NCI-H524 treated with DMSO at 0.1 percent for 48 hours (cell line): ENCODE results near the gene TMEM223.
"Not testable (repeated sequence)": the region's sequence is repeated elsewhere in the genome, so short reads cannot be mapped to it uniquely, and the experiment has no call there.

ENCODE experiments used
- DNase-seq: peaks from one replicate; lab custom pipeline; 2025; lab: John Stamatoyannopoulos, UW

TMEM223 gene

DNA sequence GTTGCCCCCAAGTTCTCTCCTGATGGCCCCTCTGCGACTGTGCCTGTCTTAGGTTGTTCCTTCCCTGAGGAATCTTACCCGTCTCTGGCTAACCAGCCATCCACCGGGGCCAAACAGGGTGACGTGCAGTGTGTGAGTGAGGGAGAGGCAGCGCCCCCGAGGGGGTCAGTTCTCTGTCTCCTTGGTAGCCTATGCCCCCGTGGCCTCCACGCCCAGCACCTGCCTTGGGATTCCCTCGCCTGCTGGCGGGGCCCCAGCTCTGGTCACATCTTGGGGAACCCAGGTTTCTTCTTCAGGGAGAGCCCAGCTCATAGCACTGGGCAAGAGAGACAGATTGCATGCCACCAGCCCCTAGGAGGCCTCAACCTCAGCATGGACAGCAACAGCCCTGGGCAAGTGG, 7.7 kb upstream of the TMEM223 start:
- no peak for DNase-seq

DNA sequence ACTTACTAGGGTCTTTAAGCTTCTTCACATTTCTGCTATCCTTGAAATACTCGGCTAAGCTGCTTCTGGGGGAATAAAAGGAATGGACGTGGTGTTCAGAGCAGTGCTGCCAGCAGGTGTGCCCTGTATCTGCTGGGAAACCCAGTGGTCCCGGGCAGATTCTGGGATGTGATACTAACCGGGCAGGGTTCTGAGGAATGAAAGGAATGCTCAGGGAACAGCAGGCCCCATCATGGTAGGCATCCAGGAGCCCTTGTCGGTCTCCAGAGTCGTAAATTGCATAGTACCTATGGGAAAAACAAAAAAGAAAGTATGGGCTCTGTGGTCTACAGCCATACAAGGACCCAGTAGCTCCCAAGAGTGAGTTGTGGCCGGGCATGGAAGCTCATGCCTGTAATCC, 4.5 kb upstream of the TMEM223 start:
- no peak for DNase-seq

DNA sequence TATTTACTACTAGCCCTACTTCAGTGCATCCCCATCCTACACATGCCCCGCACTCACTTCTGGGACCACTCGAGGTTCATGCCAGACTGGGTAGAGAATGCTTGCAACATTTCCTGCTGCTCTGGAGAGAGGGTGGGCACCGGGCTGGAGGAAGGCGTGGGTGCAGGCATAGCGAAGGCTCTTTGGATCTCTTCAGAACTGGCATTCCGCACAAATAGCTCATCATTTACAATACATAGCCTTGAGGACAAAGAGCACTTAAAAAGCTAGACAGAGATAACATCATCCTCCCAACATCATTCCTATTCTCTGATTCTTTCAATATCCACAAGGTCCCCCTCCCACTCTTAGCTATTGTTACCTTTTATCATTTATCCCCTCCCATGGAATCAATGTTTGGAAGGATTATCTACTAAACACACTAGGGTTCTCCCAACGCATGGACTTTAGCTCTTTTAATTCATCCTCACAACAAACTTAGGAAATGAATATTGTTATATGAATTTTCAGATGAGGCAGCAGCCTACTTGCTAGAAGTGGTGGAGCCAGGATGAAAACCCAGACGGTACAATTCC, 2.5 kb upstream of the TMEM223 start:
- no peak for DNase-seq

DNA sequence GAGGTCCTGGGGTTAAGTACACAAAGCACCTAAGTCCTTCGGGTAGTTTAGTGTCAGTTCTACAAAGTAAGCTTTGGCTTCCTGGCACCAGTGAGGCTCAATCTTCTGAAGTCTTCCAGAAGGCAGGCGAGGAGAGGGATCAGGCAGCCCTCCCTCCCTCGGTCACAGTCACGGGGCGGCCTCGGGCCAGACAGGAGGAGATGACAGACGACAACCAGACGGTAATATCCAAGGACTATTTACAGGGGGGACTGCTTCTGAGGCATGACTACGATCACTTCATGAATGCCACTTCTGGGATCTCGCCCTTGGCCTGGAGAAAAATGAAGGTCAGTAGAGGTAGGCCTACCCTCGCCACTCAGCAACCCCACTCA, 383 bp upstream of the TMEM223 start:
- no peak for DNase-seq

DNA sequence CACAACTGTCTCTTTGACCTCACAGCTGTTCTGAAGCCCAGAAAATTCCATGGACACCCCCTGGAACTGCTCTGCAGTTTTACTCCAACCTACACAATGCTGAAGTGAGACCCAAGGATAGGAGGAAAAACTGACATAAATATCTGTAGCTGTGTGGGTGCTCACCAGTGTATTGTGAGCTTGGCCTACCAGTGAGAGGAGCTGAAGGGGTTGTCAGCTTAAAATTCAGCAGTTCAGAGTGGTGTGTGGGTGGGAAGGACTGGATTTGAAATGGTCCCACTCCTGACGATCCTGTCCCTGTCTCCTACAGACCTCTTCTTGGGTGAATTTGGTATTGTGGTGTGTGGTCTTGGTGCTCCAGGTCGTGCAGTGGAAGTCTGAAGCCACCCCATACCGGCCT, 2.2 kb downstream of the TMEM223 start:
- DNase-seq, result no peak

DNA sequence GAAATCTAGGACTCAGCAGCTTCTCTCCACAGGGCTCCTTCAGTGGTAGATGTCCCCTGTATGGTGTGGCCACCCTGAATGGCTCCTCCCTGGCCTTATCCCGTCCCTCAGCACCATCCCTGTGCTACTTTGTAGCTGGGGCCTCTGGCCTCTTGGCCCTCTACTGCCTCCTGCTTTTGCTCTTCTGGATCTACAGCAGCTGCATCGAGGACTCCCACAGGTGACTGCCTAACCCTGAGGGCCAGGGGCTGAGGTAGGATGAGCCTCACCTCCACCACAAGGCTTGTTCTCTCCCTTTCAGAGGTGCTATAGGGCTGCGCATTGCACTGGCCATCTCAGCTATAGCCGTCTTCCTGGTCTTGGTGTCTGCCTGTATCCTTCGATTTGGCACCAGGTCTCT, 2.8 kb downstream of the TMEM223 start:
- no peak for DNase-seq

DNA sequence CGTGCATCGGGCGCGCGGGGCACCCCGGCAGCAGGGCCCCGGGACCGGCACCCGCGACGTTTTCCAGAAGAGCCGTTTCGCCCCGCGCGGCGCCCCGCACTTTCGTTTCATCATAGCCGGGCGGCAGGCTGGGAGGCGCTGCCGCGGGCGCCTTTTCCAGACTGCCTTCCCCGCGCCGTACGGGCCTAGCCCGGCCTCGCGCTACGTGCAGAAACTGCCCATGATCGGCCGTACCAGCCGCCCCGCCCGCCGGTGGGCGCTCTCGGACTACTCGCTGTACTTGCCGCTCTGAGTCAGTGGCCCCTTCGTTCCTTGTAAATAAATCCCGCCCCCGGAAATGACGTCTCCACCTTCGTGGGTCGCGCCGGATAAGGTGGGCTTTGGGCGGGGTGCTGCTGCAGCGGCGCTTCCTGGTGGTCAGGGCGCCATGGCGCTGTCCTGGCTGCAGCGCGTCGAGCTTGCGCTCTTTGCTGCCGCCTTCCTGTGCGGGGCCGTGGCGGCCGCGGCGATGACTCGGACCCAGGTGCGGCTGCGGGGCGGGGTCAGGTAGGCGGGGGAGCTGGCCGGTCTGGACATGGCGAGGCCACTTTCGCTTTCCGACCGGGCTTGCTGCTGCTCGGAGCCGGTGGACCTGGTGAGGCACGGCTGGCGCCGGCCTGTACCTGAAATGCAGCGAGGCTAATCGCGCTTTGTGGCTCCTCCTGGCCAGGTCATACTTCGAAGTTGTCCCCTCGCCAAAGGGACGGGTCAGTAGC, 4.6 kb downstream of the TMEM223 start, which contains the start of gene TMEM179B:
Gene TMEM179B (plus strand): TSS at position 398 of the 755 bp plus-strand sequence. CDS start 30 bp downstream, at position 428.
- peak; percentile 68 for DNase-seq

DNA sequence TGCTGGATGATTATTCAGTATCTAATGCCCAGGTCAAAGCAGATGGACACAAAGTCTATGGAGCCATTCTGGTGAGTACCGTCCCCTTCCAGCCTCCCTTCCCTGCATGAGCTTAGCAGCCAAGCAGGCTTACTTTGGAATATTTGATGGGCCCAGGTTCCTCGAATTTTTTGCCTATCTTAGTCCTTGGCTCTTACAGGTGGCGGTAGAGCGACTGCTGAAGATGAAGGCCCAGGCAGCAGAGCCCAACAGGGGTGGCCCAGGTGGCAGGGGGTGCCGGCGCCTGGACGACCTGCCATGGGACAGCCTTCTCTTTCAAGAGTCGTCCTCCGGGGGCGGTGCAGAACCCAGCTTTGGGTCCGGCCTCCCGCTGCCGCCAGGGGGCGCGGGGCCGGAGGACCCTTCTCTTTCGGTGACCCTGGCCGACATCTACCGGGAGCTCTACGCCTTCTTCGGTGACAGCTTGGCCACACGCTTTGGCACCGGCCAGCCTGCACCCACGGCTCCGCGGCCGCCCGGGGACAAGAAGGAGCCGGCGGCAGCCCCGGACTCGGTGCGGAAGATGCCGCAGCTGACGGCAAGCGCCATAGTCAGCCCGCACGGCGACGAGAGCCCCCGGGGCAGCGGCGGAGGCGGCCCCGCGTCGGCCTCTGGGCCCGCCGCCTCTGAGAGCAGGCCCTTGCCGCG, 5.3 kb downstream of the TMEM223 start:
- peak; percentile 34 for DNase-seq

DNA sequence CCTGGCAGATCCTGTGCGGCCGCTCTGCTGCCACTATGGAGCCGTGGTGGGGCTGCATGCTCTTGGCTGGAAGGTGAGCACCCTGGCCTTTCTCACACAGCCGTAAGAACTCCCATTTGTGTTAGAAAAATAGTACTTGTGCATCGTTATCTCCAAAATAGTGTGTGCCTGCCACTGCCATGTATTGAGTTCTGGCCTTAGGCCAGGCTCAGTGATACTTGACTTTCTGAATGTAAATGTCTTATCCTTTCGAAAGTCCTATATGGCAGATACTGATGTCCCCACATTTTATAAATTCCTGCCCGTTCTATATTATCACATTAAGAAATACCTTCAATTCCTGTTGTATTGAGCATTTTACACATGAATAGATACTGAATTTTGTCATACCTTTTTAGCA, 9.1 kb downstream of the TMEM223 start:
- DNase-seq, result no peak

DNA sequence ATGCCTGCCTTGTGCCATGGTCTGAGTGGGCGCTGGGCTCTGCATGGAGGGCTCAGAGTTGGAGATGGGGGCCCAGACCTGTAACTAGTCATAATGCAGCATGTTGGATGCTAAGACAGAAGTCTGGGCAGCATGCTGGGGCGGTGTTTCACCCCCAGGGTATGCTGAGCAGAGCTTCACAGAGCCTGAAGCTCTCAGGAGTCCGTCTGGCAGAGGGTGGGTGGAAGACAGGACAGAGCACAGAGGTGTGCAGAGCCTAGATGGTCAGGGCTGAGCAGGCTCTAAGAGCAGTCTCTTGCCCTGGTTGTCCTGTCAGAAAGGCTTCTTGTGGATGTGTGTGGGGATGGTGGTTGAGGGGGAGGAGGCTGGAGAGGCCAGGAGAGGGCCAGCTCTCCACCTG, 13.4 kb downstream of the TMEM223 start:
- DNase-seq, result no peak

DNA sequence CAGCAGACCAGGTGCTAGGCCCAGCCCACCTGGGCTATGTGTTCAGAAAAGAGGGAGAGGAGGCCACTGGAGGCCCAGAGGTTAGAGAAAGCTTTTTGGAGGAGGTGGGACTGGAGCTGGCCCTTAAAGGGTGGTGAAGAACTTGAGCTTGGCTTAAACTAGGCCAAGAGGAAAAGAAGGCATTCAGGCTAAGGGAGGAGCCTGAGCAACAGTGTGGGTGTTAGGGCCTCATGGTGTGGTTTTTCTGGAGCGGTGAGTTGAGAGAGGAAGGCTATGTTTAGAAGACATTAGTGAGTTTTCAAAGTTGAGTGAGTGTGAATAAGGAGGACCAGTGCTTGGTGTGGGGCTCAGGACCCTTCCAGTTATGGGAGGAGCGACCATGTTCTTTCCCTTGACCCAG, 14.4 kb downstream of the TMEM223 start:
- no peak for DNase-seq

DNA sequence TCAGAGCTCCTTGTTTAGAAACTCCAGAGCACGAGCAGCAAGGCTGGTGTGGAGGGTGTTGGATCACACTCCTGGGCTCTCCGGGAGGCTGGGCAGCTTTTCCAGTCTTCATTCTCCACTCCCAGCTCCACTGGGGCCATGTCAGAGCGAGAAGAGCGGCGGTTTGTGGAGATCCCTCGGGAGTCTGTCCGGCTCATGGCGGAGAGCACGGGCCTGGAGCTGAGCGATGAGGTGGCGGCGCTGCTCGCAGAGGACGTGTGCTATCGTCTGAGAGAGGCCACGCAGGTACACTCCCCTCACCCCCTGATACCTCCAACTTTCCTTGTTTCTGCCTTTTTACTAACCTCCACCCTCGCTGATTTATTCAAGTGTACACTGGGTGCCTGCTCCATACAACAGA, 16.2 kb downstream of the TMEM223 start:
- DNase-seq, result no peak

DNA sequence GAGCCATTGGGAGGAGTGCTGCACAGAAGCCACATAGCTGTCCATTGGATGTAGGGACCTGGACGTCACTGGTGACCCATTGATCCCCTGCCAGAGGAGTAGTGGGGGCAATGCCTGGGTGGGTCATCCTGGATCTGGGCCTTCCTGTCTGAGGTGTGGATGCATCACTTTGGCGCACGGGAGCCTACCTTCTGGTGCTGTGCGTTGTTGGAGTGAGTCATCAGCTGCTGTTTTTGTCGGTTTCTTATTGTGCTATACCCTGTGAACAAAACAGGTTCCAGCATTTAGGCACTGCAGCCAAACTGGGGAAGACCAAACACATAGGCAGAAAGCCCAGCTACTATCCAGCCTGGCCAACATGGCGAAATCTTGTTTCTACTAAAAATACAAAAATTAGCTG, 17.4 kb downstream of the TMEM223 start:
- no peak for DNase-seq

DNA sequence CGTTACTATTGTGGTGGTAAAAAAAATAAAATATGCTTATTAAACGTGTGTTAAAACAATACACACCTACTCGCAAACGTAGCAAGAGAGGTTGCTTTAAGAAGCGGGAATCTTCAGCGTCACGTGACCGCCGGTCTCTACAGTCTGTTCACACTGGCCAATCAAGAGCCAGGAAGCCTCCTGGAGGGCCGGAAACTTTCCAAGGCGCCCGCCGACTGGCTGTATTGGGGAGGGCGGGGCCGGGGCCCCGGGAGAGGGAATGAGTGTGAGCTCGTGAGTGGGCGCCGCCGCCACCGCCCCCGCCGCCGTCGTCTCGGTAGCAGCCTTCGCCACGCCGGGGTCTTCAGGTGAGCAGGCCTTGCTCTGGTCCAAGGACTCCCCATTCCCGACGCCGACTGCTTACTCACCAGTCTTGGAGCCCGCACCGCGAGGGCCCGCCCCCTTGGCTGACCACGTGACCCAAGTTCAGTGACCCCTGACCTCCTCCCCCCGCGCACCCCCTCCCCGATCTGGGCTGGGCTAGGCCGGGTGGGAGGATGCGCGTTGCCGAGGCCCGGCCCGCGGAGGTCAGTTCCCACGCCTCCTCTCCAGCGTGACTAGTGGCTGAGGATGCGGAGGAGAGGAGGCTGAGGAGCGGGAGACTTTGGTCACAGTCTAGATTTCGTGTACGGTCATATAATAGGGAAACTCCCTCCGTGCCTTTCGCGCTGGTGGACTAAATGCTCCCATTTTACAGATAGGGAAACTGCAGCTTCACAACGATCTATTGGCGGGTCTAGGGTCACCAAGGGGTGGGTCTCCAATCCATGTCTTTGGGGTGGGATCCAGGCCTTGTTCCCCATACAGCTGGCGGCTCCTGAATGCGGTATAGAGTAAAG, 20.4 kb downstream of the TMEM223 start, which contains the start of gene TAF6L:
Gene TAF6L (plus strand): TSS at position 253 of the 878 bp plus-strand sequence. CDS start 4,388 bp downstream, outside the sequence.
- DNase-seq, result peak; percentile 81

DNA sequence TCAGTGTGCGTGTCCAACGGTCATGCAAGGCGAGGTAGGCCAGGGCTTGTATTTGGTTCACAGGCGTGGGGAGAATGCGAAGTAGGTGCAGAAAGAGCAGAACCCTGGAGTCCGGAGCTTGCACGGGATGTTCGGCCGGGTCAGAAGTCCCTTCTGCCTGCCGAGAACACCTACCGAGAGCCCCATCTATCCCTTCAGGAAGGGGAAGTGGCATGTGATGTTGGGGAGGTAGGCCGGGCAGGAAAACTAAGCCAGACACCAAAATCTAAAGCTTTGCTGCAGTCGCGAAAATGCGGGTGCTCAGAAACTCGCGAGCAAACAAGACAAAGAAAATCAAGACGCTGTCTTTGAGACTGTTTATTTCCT, 21.0 kb downstream of the TMEM223 start:
- DNase-seq, result no peak

DNA sequence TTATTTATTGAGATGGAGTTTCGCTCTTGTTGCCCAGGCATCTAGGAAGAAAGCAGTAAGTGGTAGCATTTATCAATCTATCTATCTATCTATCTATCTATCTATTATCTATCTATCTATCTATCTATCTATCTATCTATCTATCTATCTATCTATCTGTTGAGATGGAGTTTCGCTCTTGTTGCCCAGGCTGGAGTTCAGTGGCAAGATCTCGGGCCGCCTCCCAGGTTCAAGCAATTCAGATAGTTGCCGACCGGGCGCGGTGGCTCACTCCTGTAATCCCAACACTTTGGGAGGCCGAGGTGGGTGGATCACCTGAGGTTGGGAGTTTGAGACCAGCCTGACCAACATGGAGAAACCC, 31.0 kb downstream of the TMEM223 start:
- DNase-seq, result not testable (repeated sequence)

DNA sequence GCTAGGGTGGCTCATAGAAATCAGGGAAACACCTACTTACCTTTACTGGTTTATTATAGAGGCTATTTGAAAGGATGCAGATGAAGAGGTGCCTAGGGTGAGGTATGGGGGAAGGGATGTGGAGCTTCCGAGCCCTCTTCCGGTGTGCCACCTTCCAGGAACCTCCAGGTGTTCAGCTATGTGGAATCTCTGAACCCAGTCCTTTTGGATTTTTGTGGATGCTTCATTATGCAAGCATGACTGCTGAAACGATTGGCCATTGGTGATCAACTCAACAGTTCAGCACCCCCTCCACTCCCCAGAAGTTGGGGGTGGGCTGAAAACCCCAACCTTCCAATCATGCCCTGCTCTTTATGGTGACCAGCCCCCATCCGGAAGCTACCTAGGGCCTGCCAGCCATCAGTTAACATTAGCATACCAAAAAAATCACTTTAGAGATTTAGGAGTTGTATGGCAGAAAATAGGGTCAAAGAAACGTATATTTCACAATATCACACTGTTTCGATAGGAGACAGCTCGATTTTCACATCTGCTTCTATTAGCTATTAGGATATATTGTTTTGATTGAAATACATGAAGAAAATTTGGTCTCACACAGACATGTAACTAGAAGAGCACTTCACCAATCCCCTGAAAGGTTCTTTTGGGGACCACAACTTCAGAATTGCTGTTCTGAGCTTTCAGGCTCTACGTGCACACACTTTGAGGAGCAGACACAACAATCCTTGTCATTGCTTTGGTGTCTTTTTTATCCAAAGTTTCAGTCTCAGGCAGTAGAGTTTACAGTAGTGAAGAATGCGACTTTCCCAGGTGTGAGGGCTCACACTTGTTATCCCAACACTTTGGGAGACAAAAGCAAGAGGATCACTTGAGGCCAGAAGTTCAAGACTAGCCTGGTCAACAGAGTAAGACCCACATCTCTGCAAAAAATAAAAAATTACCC, 33.7 kb downstream of the TMEM223 start:
- no peak for DNase-seq

DNA sequence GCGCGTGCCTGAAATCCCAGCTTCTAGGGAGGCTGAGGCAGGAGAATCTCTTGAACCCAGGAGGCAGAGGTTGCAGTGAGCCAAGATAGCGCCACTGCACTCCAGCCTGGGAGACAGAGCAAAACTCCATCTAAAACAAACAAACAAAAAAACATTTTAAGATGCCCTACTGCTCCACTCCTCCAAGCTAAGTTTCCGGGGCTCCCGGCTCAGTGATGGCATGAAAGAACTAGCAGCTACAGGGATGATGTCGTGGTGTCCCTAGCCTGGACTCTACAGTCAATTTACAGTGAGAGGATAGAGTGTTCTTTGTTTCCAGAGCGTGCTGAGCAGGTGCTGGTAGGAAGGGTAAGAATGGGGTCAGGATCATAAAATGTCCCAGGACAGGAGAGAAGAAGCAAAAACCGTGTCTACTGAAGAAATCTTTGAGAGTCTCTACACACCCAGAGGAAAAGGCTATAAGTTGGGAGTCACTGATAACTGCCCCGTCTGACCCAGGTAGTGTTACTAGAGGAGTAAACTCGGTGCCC, 36.7 kb downstream of the TMEM223 start:
- no peak for DNase-seq

DNA sequence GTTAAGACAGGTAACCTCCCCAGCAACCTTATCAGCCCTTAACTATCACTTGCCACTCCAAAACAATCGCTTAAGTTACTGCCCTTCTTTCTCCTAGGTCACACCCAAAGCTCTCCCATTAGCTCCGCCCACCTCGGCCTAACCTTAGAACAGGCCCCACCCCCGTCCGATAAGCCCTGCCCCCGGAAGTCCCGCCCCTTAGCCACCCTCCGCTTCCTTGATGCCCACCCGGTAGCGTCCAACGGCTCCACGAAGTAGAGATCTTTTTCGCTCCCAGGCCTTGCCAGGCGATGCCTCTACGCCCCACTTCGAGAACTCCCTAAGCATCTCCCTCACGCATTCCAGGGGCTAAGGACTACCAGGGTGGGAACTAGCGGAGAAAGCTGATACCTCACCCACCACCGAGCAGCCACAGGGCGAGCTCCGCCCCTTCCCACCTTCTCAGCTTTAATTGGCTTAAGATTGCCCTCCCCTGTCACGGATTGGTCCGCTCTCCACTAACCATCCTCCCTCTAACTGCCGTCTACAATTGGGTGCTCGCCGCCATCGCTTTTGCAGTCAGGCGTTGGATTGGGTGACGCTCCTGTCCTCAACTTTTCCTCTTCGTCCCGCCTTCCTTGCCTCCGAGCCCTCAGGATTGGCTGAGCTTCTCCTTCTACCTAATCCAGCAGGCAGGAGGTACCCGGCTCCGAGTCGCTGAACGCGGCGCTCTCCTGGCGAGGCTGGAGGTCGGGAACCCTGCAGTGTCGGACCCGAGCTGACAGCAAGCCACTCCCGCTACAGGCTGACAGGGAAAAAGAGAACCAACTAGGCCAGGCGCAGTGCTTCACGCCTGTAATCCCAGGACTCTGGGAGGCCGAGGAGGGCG, 37.8 kb downstream of the TMEM223 start, which contains the start of gene ZBTB3:
Gene ZBTB3 (minus strand): TSS at position 425 of the 868 bp plus-strand sequence. CDS start 496 bp downstream, outside the sequence.
- peak; percentile 96 for DNase-seq
